Mesothelial cell of epicardium (in vitro differentiated cells): ENCODE results near the gene RAD51AP1. TPM values are rescaled to one million over a fixed set of nuclear protein-coding genes. Genes with fewer than 3 reads are reported as not detected.

Experiments
- DNase-seq, 2 experiments: peaks; one replicate each; pipeline ENCODE4 v3.0.0; 2021; ENCODE audit warnings: low spot score in 2 of 2; ENCODE audit not compliant: unreplicated experiment in 2 of 2
- H3K27ac Mint-ChIP-seq: 2 replicates; pipeline ENCODE4 v1.8.0; 2021; ENCODE audit warnings: mixed read lengths
- H3K27me3 Mint-ChIP-seq: 2 replicates; pipeline ENCODE4 v1.8.0; 2021; ENCODE audit warnings: low read depth, mixed read lengths
- H3K36me3 Mint-ChIP-seq: 2 replicates; pipeline ENCODE4 v1.8.0; 2021; ENCODE audit warnings: mixed read lengths
- H3K4me1 Mint-ChIP-seq: 2 replicates; pipeline ENCODE4 v1.8.0; 2021; ENCODE audit warnings: mixed read lengths
- H3K4me3 Mint-ChIP-seq: 2 replicates; pipeline ENCODE4 v1.8.0; 2021; ENCODE audit warnings: mild to moderate bottlenecking, moderate library complexity, mixed read lengths
- H3K9me3 Mint-ChIP-seq: 2 replicates; pipeline ENCODE4 v1.8.0; 2021; ENCODE audit warnings: mixed read lengths
- CTCF ChIP-seq: fragments of 200-600 bp; sonication (generic); IDR thresholded peaks from one replicate; pipeline ENCODE4 v1.5.0; 2021; ENCODE audit warnings: antibody characterized with exemption; ENCODE audit not compliant: unreplicated experiment
- total RNA-seq: library from RNA; stranded (reverse); gene quantifications from 3 replicates; pipeline ENCODE4 v1.2.1, GENCODE V29; 2021

The RAD51AP1 gene
- total RNA-seq, 1 donor from 2014 or later, result 17.3 TPM

GRCh38 chr12:4569261-4569660, 30.6 kb downstream of the RAD51AP1 start:
- Mint-ChIP-seq H3K4me3 (no peak overlapping the region), H3K27me3 (peaks cover 20% of the 10 kb centered on the region), H3K36me3 (no peaks in the 10 kb centered on the region), H3K4me1 (no peaks in the 10 kb centered on the region), H3K27ac (no peak overlapping the region), H3K9me3 (no peaks in the 10 kb centered on the region)
- DNase-seq, result no peak
- no peak for TF ChIP-seq CTCF

GRCh38 chr12:4572680-4573079, 34.0 kb downstream of the RAD51AP1 start:
- peaks cover 22% of the 10 kb centered on the region for H3K27me3 Mint-ChIP-seq
- TF ChIP-seq CTCF, result no peak
- H3K27ac Mint-ChIP-seq, result no peak overlapping the region
- H3K9me3 Mint-ChIP-seq, result no peaks in the 10 kb centered on the region
- no peak overlapping the region for H3K4me3 Mint-ChIP-seq
- no peaks in the 10 kb centered on the region for H3K36me3 Mint-ChIP-seq
- no peaks in the 10 kb centered on the region for H3K4me1 Mint-ChIP-seq
- no peak for DNase-seq

- H3K4me3 Mint-ChIP-seq, result no peak overlapping the region
- no peak for TF ChIP-seq CTCF
- no peaks in the 10 kb centered on the region for H3K4me1 Mint-ChIP-seq
- no peaks in the 10 kb centered on the region for H3K9me3 Mint-ChIP-seq
- no peaks in the 10 kb centered on the region for H3K36me3 Mint-ChIP-seq
- peaks cover 59% of the 10 kb centered on the region for H3K27me3 Mint-ChIP-seq
- DNase-seq, result no peak
- H3K27ac Mint-ChIP-seq, result no peak overlapping the region
These were observed 40.8 kb downstream of the RAD51AP1 start for GRCh38 chr12:4579305-4580102.

GRCh38 chr12:4580281-4580688, 41.6 kb downstream of the RAD51AP1 start:
- no peak for TF ChIP-seq CTCF
- H3K9me3 Mint-ChIP-seq, result no peaks in the 10 kb centered on the region
- H3K4me3 Mint-ChIP-seq, result no peak overlapping the region
- H3K27ac Mint-ChIP-seq, result no peak overlapping the region
- H3K36me3 Mint-ChIP-seq, result no peaks in the 10 kb centered on the region
- peaks cover 62% of the 10 kb centered on the region for H3K27me3 Mint-ChIP-seq
- H3K4me1 Mint-ChIP-seq, result no peaks in the 10 kb centered on the region
- DNase-seq, result no peak

GRCh38 chr12:4584281-4584680, 45.6 kb downstream of the RAD51AP1 start:
- no peak for TF ChIP-seq CTCF
- no peaks in the 10 kb centered on the region for H3K36me3 Mint-ChIP-seq
- H3K27me3 Mint-ChIP-seq, result peaks cover 50% of the 10 kb centered on the region
- H3K4me3 Mint-ChIP-seq, result no peak overlapping the region
- H3K4me1 Mint-ChIP-seq, result no peaks in the 10 kb centered on the region
- no peaks in the 10 kb centered on the region for H3K9me3 Mint-ChIP-seq
- H3K27ac Mint-ChIP-seq, result no peak overlapping the region
- no peak for DNase-seq
